Neuronal stem cell (in vitro differentiated cells): ENCODE measurements around the gene HSD3B2.

Experiments
- DNase-seq: peaks from one replicate; pipeline ENCODE4 v3.0.0-alpha.2; 2013; ENCODE audit warnings: low spot score
- H2AFZ ChIP-seq: one replicate; pipeline ENCODE4 v1.6.1; 2013; ENCODE audit warnings: mild to moderate bottlenecking, low read length, inconsistent platforms
- H2AK5ac ChIP-seq: 2 replicates; pipeline ENCODE4 v1.6.1; 2013; ENCODE audit warnings: low read depth, mild to moderate bottlenecking, inconsistent platforms, low read length, moderate library complexity, mixed read lengths
- H2BK120ac ChIP-seq: 2 replicates; pipeline ENCODE4 v1.6.1; 2013; ENCODE audit warnings: low read depth, mild to moderate bottlenecking, inconsistent platforms, low read length, moderate library complexity, mixed read lengths
- H2BK12ac ChIP-seq: one replicate; pipeline ENCODE4 v1.6.1; 2013; ENCODE audit warnings: low read length, inconsistent platforms
- H2BK15ac ChIP-seq: 2 replicates; pipeline ENCODE4 v1.6.1; 2013; ENCODE audit warnings: mild to moderate bottlenecking, low read length, inconsistent platforms, mixed read lengths
- H2BK5ac ChIP-seq: one replicate; pipeline ENCODE4 v1.6.1; 2013; ENCODE audit warnings: inconsistent platforms, mild to moderate bottlenecking, low read length, moderate library complexity
- H3K14ac ChIP-seq: one replicate; pipeline ENCODE4 v1.6.1; 2013; ENCODE audit warnings: low read length, inconsistent platforms
- H3K18ac ChIP-seq: 2 replicates; pipeline ENCODE4 v1.6.1; 2013; ENCODE audit warnings: low read length, inconsistent platforms
- H3K23ac ChIP-seq: 2 replicates; pipeline ENCODE4 v1.6.1; 2013; ENCODE audit warnings: low read depth, mild to moderate bottlenecking, mixed read lengths, low read length, inconsistent platforms; ENCODE audit not compliant: poor library complexity
- H3K27ac ChIP-seq: replicated peaks from 3 replicates; pipeline ENCODE4 v1.5.1; 2013; ENCODE audit warnings: low read length, inconsistent platforms
- H3K27me3 ChIP-seq, 3 experiments: 2 replicates each; pipeline ENCODE4 v1.6.1; 2013; ENCODE audit warnings: low read length in 3 of 3, mild to moderate bottlenecking in 2 of 3, inconsistent platforms in 1 of 3, low read depth in 1 of 3, mixed read lengths in 1 of 3, moderate library complexity in 1 of 3; ENCODE audit not compliant: control insufficient read depth in 3 of 3, insufficient read depth in 3 of 3
- H3K36me3 ChIP-seq, 2 donors: replicated peaks in 1 of 2; 2 replicates each; pipeline ENCODE4 v1.6.1; 2013; ENCODE audit warnings: low read length in 2 of 2; ENCODE audit not compliant: control insufficient read depth in 2 of 2, insufficient read depth in 2 of 2
- H3K4ac ChIP-seq: 2 replicates; pipeline ENCODE4 v1.6.1; 2013; ENCODE audit warnings: inconsistent platforms, mild to moderate bottlenecking, low read length, moderate library complexity
- H3K4me1 ChIP-seq, 2 donors: 1 replicate in 1 of 2; 2 replicates in 1 of 2; pipeline ENCODE4 v1.6.1; 2013; ENCODE audit warnings: low read length in 2 of 2, low read depth in 1 of 2; ENCODE audit not compliant: control insufficient read depth in 2 of 2, insufficient read depth in 1 of 2
- H3K4me2 ChIP-seq: one replicate; pipeline ENCODE4 v1.6.1; 2013; ENCODE audit warnings: mild to moderate bottlenecking, low read length, inconsistent platforms; ENCODE audit not compliant: insufficient read depth, poor library complexity, severe bottlenecking
- H3K4me3 ChIP-seq, 2 donors: 2 replicates each; pipeline ENCODE4 v1.5.1; 2013; ENCODE audit warnings: low read length in 2 of 2, mild to moderate bottlenecking in 2 of 2, inconsistent platforms in 1 of 2, moderate library complexity in 1 of 2
- H3K79me1 ChIP-seq: one replicate; pipeline ENCODE4 v1.6.1; 2013; ENCODE audit warnings: low read depth, mild to moderate bottlenecking, inconsistent platforms, low read length, moderate library complexity
- H3K9ac ChIP-seq: one replicate; pipeline ENCODE4 v1.6.1; 2013; ENCODE audit warnings: mild to moderate bottlenecking, low read depth, low read length, inconsistent platforms; ENCODE audit not compliant: poor library complexity
- H3K9me3 ChIP-seq, 2 donors: replicated peaks in 1 of 2; 2 replicates each; pipeline versions ENCODE3 to v1.6.1; 2013; ENCODE audit warnings: low read length in 2 of 2, mild to moderate bottlenecking in 2 of 2, inconsistent platforms in 1 of 2, low read depth in 1 of 2, mixed read lengths in 1 of 2, moderate library complexity in 1 of 2; ENCODE audit not compliant: control insufficient read depth in 2 of 2, insufficient read depth in 1 of 2
- H4K8ac ChIP-seq: one replicate; pipeline ENCODE4 v1.6.1; 2013; ENCODE audit warnings: low read depth, mild to moderate bottlenecking, inconsistent platforms, low read length, moderate library complexity
- H4K91ac ChIP-seq: one replicate; pipeline ENCODE4 v1.6.1; 2013; ENCODE audit warnings: low read length, low read depth, mild to moderate bottlenecking, inconsistent platforms; ENCODE audit not compliant: poor library complexity
- WGBS, 2 donors: extraction: QIAGEN DNeasy Blood & Tissue Kit; methylation state at CpG; one replicate each; pipeline ENCODE4 v1.1.7; 2013; ENCODE audit warnings: missing lambda C conversion rate in 2 of 2, mixed read lengths in 1 of 2; ENCODE audit not compliant: insufficient read length in 2 of 2, insufficient replicate concordance in 1 of 2; ENCODE audit errors: extremely low coverage in 2 of 2; 5-methylcytosine and 5-hydroxymethylcytosine counted together

Gene HSD3B2

GRCh38 chr1:119385650-119386049 is 29.3 kb upstream of the HSD3B2 start:
- DNase-seq = no peak
- H3K79me1 ChIP-seq = no peaks in the 10 kb centered on the region
- H3K23ac ChIP-seq = no peak overlapping the region
- no peaks in the 10 kb centered on the region for H3K36me3 ChIP-seq
- H3K9ac ChIP-seq = no peak overlapping the region
- no peak overlapping the region for H3K4me2 ChIP-seq
- H3K18ac ChIP-seq = no peak overlapping the region
- H3K9me3 ChIP-seq = no peaks in the 10 kb centered on the region
- no peak overlapping the region for H4K91ac ChIP-seq
- no peak overlapping the region for H3K14ac ChIP-seq
- H2BK120ac ChIP-seq = no peak overlapping the region
- no peak overlapping the region for H3K27ac ChIP-seq
- H3K27me3 ChIP-seq = peaks cover 0 to 3% (median 0%) of the 10 kb centered on the region in 3 experiments
- H4K8ac ChIP-seq = no peak overlapping the region
- H3K4me3 ChIP-seq = no peak overlapping the region
- H2AFZ ChIP-seq = no peak overlapping the region
- H3K4me1 ChIP-seq = peaks cover 0 to 2% of the 10 kb centered on the region in 2 donors
- no peak overlapping the region for H3K4ac ChIP-seq
- H2BK12ac ChIP-seq = no peak overlapping the region
- WGBS, 2 donors = no CpG with 5 or more reads among the region's 1 CpG
- no peak overlapping the region for H2BK5ac ChIP-seq
- H2AK5ac ChIP-seq = no peak overlapping the region
- no peak overlapping the region for H2BK15ac ChIP-seq

GRCh38 chr1:119387858-119388257 is 27.1 kb upstream of the HSD3B2 start:
- no peak overlapping the region for H3K4me2 ChIP-seq
- H3K9me3 ChIP-seq = no peaks in the 10 kb centered on the region
- H3K79me1 ChIP-seq = no peaks in the 10 kb centered on the region
- no peak overlapping the region for H3K4ac ChIP-seq
- peak overlapping the region in 1 of 2 donors; percentile 59 for H3K4me3 ChIP-seq
- H3K36me3 ChIP-seq = no peaks in the 10 kb centered on the region
- no peak overlapping the region for H3K18ac ChIP-seq
- H4K91ac ChIP-seq = no peak overlapping the region
- no peak overlapping the region for H3K27ac ChIP-seq
- H3K9ac ChIP-seq = no peak overlapping the region
- DNase-seq = no peak
- no peak overlapping the region for H2BK5ac ChIP-seq
- H2BK12ac ChIP-seq = no peak overlapping the region
- peaks cover 0 to 2% of the 10 kb centered on the region in 2 donors for H3K4me1 ChIP-seq
- no CpG with 5 or more reads among the region's 3 CpGs for WGBS, 2 donors
- H3K23ac ChIP-seq = no peak overlapping the region
- H2BK120ac ChIP-seq = no peak overlapping the region
- H3K14ac ChIP-seq = no peak overlapping the region
- H3K27me3 ChIP-seq = peaks cover 0 to under 1% (median 0%) of the 10 kb centered on the region in 3 experiments
- no peak overlapping the region for H2AFZ ChIP-seq
- H4K8ac ChIP-seq = no peak overlapping the region
- H2AK5ac ChIP-seq = no peak overlapping the region
- H2BK15ac ChIP-seq = no peak overlapping the region

- no peak overlapping the region for H2AFZ ChIP-seq
- H3K4me2 ChIP-seq = no peak overlapping the region
- no peak for DNase-seq
- no peak overlapping the region for H2AK5ac ChIP-seq
- H3K36me3 ChIP-seq = no peaks in the 10 kb centered on the region
- H3K23ac ChIP-seq = no peak overlapping the region
- H3K27ac ChIP-seq = no peak overlapping the region
- H3K14ac ChIP-seq = no peak overlapping the region
- no peaks in the 10 kb centered on the region for H3K79me1 ChIP-seq
- no peaks in the 10 kb centered on the region for H3K27me3 ChIP-seq
- peaks cover 0 to 2% of the 10 kb centered on the region in 2 donors for H3K4me1 ChIP-seq
- no peak overlapping the region for H2BK120ac ChIP-seq
- no peak overlapping the region for H2BK12ac ChIP-seq
- H2BK15ac ChIP-seq = no peak overlapping the region
- no peak overlapping the region for H3K9ac ChIP-seq
- H4K8ac ChIP-seq = no peak overlapping the region
- no peak overlapping the region for H3K18ac ChIP-seq
- no peaks in the 10 kb centered on the region for H3K9me3 ChIP-seq
- H4K91ac ChIP-seq = no peak overlapping the region
- WGBS, 2 donors = no CpG with 5 or more reads among the region's 1 CpG
- H3K4ac ChIP-seq = no peak overlapping the region
- H2BK5ac ChIP-seq = no peak overlapping the region
- H3K4me3 ChIP-seq = no peak overlapping the region
Measured at GRCh38 chr1:119388450-119388849, 26.5 kb upstream of the HSD3B2 start.

GRCh38 chr1:119390526-119390925 is 24.4 kb upstream of the HSD3B2 start:
- H4K8ac ChIP-seq = no peak overlapping the region
- no peak overlapping the region for H3K4me2 ChIP-seq
- H2AK5ac ChIP-seq = no peak overlapping the region
- H3K4ac ChIP-seq = no peak overlapping the region
- no peak overlapping the region for H2BK120ac ChIP-seq
- H2AFZ ChIP-seq = no peak overlapping the region
- H3K14ac ChIP-seq = no peak overlapping the region
- H3K9me3 ChIP-seq = no peaks in the 10 kb centered on the region
- no peak for DNase-seq
- no peak overlapping the region for H3K4me3 ChIP-seq
- no peak overlapping the region for H3K23ac ChIP-seq
- no peak overlapping the region for H2BK12ac ChIP-seq
- no peak overlapping the region for H2BK15ac ChIP-seq
- no peak overlapping the region for H4K91ac ChIP-seq
- H3K9ac ChIP-seq = no peak overlapping the region
- no peaks in the 10 kb centered on the region for H3K79me1 ChIP-seq
- no peaks in the 10 kb centered on the region for H3K36me3 ChIP-seq
- no peaks in the 10 kb centered on the region for H3K27me3 ChIP-seq
- no peak overlapping the region for H2BK5ac ChIP-seq
- no peak overlapping the region for H3K27ac ChIP-seq
- no peak overlapping the region for H3K18ac ChIP-seq
- H3K4me1 ChIP-seq = peaks cover 0 to 2% of the 10 kb centered on the region in 2 donors
